ENCODE data around the gene RAD23B.

GRCh38 chr9:107348836-107349235 is 65.8 kb downstream of the RAD23B start:
- TF ChIP-seq CTCF (IDR thresholded peaks at IDR 0.05; ENCODE audit: low read depth, low read length) (no peak), EZH2phosphoT487 (IDR thresholded peaks at IDR 0.05; ENCODE audit: low read depth) (no peak)
